Thyroid gland (tissue), 4 donors: Measurements from ENCODE around the gene ALDH3A2.

Experiments
- POLR2A ChIP-seq, 2 donors: fragments of 450-650 bp; IDR thresholded peaks; one replicate each; pipeline ENCODE4 v1.6.1; 2017; ENCODE audit warnings: antibody characterized with exemption in 2 of 2, mild to moderate bottlenecking in 2 of 2, moderate library complexity in 1 of 2
- TF ChIP-seq, protein P1 (sequence below), 6 experiments: fragments of 200-600 bp in 3 of 6; fragments of 450-650 bp in 3 of 6; sonication (generic) in 3 of 6; IDR thresholded peaks; one replicate each; pipeline ENCODE4 v1.5.1; 2016 to 2019; ENCODE audit warnings: antibody characterized with exemption in 6 of 6, mild to moderate bottlenecking in 2 of 6, inconsistent platforms in 1 of 6, moderate library complexity in 1 of 6

DNA sequence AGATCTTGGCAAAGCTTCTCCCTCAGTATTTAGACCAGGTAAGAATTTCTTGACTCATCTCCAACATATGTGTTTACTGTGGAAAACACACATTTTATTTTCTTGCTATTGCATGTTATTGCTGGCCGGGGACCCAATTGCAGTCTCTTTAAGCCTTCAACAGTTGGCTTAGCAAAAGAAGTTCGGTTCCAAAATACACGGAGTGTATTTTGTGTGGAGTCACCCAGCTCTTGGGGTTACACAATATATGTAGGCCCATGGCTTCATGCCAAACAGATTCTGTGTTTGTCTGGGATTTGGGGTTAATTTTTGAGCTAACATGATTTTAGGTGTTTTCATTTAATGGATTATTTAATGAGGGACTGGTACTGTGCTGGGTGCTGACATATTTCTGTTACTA lies 4.0 kb downstream of the ALDH3A2 start:
- TF ChIP-seq, protein P1, sequence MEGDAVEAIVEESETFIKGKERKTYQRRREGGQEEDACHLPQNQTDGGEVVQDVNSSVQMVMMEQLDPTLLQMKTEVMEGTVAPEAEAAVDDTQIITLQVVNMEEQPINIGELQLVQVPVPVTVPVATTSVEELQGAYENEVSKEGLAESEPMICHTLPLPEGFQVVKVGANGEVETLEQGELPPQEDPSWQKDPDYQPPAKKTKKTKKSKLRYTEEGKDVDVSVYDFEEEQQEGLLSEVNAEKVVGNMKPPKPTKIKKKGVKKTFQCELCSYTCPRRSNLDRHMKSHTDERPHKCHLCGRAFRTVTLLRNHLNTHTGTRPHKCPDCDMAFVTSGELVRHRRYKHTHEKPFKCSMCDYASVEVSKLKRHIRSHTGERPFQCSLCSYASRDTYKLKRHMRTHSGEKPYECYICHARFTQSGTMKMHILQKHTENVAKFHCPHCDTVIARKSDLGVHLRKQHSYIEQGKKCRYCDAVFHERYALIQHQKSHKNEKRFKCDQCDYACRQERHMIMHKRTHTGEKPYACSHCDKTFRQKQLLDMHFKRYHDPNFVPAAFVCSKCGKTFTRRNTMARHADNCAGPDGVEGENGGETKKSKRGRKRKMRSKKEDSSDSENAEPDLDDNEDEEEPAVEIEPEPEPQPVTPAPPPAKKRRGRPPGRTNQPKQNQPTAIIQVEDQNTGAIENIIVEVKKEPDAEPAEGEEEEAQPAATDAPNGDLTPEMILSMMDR (IDR thresholded peaks at IDR 0.05), result no peak
- no peak for TF ChIP-seq POLR2A (IDR thresholded peaks at IDR 0.05)
